GM10248 (cell line): ENCODE data around the gene MMP2.

ENCODE experiments used
- CTCF ChIA-PET: fragments of 300-600 bp; sonication (Branson Sonifier 250); formaldehyde crosslinking; extraction: SDS; loops from one replicate; lab custom pipeline; 2021; ENCODE audit warnings: antibody characterized with exemption; lab: Yijun Ruan, JAX
- POLR2A ChIA-PET: fragments of 350-650 bp; sonication (Branson Sonifier 250); formaldehyde crosslinking; extraction: SDS; loops from one replicate; lab custom pipeline; 2020; ENCODE audit warnings: antibody characterized with exemption; lab: Yijun Ruan, JAX
- DNase-seq: peaks from one replicate; pipeline ENCODE4 v3.0.0; 2012; ENCODE audit errors: extremely low spot score
- CTCF ChIP-seq: IDR thresholded peaks from 2 replicates; pipeline ENCODE4 v1.5.1; 2012; ENCODE audit warnings: mild to moderate bottlenecking, low read depth; ENCODE audit errors: extremely low read depth, missing control alignments, control extremely low read depth

MMP2 gene

GRCh38 chr16:55500530-55501011 is 21.6 kb downstream of the MMP2 start:
- ChIA-PET POLR2A (no interaction called here), CTCF (interaction anchor here (2.0 kb wide), 1 partner anchor 36 kb away, joined by 11 read pairs; no protein-coding TSS in a partner anchor)
- peak; percentile 6 for DNase-seq
- no peak for TF ChIP-seq CTCF

- POLR2A ChIA-PET = no interaction called here
- CTCF ChIA-PET = interaction anchor here (1.6 to 2.0 kb wide), 3 partner anchors 11 to 37 kb away, joined by 3 to 11 read pairs (median 5); no protein-coding TSS in a partner anchor
- TF ChIP-seq CTCF = no peak
- DNase-seq = peak; percentile 12
Observed at GRCh38 chr16:55501549-55502322, 22.7 kb downstream of the MMP2 start.

GRCh38 chr16:55502801-55503366 is 23.9 kb downstream of the MMP2 start:
- ChIA-PET CTCF (interaction anchor here (1.4 to 2.0 kb wide), 3 partner anchors 9 to 25 kb away, joined by 3 to 5 read pairs (median 3); no protein-coding TSS in a partner anchor), POLR2A (no interaction called here)
- no peak for TF ChIP-seq CTCF
- DNase-seq = peak; percentile 4

- DNase-seq = no peak
- ChIA-PET POLR2A (no interaction called here), CTCF (interaction anchor here (1.4 to 2.0 kb wide), 3 partner anchors 8 to 24 kb away, joined by 3 to 5 read pairs (median 3); no protein-coding TSS in a partner anchor)
- no peak for TF ChIP-seq CTCF
Observed at GRCh38 chr16:55503726-55504550, 24.9 kb downstream of the MMP2 start.

GRCh38 chr16:55505333-55506015 is 26.5 kb downstream of the MMP2 start:
- POLR2A ChIA-PET = no interaction called here
- peak; percentile 2 for DNase-seq
- CTCF ChIA-PET = no interaction called here
- no peak for TF ChIP-seq CTCF
